H9 (cell line): ENCODE measurements around the gene EPHB3. TPM values are rescaled to one million over a fixed set of nuclear protein-coding genes. Genes with fewer than 3 reads are reported as not detected.
A peak's percentile ranks its signal among the peaks of the same experiment; 100 is the strongest.

Experiments
- DNase-seq: peaks from one replicate; pipeline ENCODE4 v3.0.0-alpha.2; 2017
- H2AFZ ChIP-seq: one replicate; pipeline ENCODE4 v1.6.1; 2013; ENCODE audit warnings: mild to moderate bottlenecking, low read length, control low read depth, moderate library complexity
- H2AK5ac ChIP-seq: 2 replicates; pipeline ENCODE4 v1.6.1; 2013; ENCODE audit warnings: low read length, control low read depth, mixed read lengths; ENCODE audit not compliant: insufficient read length
- H2BK120ac ChIP-seq: one replicate; pipeline ENCODE4 v1.6.1; 2013; ENCODE audit warnings: low read depth, mild to moderate bottlenecking, low read length, control low read depth, inconsistent platforms; ENCODE audit not compliant: poor library complexity, severe bottlenecking
- H2BK12ac ChIP-seq: 2 replicates; pipeline ENCODE4 v1.6.1; 2013; ENCODE audit warnings: low read length, control low read depth, mixed read lengths, low read depth; ENCODE audit not compliant: insufficient read length
- H2BK15ac ChIP-seq: 2 replicates; pipeline ENCODE4 v1.6.1; 2013; ENCODE audit warnings: low read depth, low read length, control low read depth
- H2BK20ac ChIP-seq: one replicate; pipeline ENCODE4 v1.6.1; 2013; ENCODE audit warnings: low read depth, mild to moderate bottlenecking, low read length, control low read depth, inconsistent platforms; ENCODE audit not compliant: poor library complexity, severe bottlenecking
- H2BK5ac ChIP-seq: 2 replicates; pipeline ENCODE4 v1.6.1; 2013; ENCODE audit warnings: low read length, control low read depth, mixed read lengths; ENCODE audit not compliant: insufficient read length
- H3K14ac ChIP-seq: 2 replicates; pipeline ENCODE4 v1.6.1; 2013; ENCODE audit warnings: low read length, control low read depth; ENCODE audit not compliant: insufficient read depth
- H3K18ac ChIP-seq: 2 replicates; pipeline ENCODE4 v1.6.1; 2013; ENCODE audit warnings: low read depth, mild to moderate bottlenecking, mixed read lengths, low read length, control low read depth; ENCODE audit not compliant: insufficient read length
- H3K23ac ChIP-seq: 2 replicates; pipeline ENCODE4 v1.6.1; 2013; ENCODE audit warnings: low read length, control low read depth, mixed read lengths, low read depth; ENCODE audit not compliant: insufficient read length
- H3K23me2 ChIP-seq: 2 replicates; pipeline ENCODE4 v1.6.1; 2013; ENCODE audit warnings: low read depth, mild to moderate bottlenecking, mixed read lengths, low read length, control low read depth; ENCODE audit not compliant: insufficient read length, poor library complexity, severe bottlenecking
- H3K27ac ChIP-seq: 2 replicates; pipeline ENCODE4 v1.5.1; 2013; ENCODE audit warnings: low read length, control low read depth, mixed read lengths, low read depth; ENCODE audit not compliant: insufficient read length
- H3K27me3 ChIP-seq: 2 replicates; pipeline ENCODE4 v1.6.1; 2013; ENCODE audit warnings: low read length, control low read depth, inconsistent platforms; ENCODE audit not compliant: insufficient read depth
- H3K4ac ChIP-seq: 2 replicates; pipeline ENCODE4 v1.6.1; 2013; ENCODE audit warnings: low read depth, mild to moderate bottlenecking, control low read depth, inconsistent platforms, low read length, moderate library complexity
- H3K4me1 ChIP-seq: 2 replicates; pipeline ENCODE4 v1.6.1; 2013; ENCODE audit warnings: low read length, control low read depth, inconsistent platforms; ENCODE audit not compliant: insufficient read depth
- H3K4me2 ChIP-seq: 2 replicates; pipeline ENCODE4 v1.6.1; 2013; ENCODE audit warnings: low read length, control low read depth, mixed read lengths; ENCODE audit not compliant: insufficient read length, insufficient read depth
- H3K56ac ChIP-seq: 2 replicates; pipeline ENCODE4 v1.6.1; 2013; ENCODE audit warnings: low read depth, mild to moderate bottlenecking, mixed read lengths, low read length, control low read depth; ENCODE audit not compliant: insufficient read length
- H3K79me1 ChIP-seq: 2 replicates; pipeline ENCODE4 v1.6.1; 2013; ENCODE audit warnings: low read depth, mild to moderate bottlenecking, moderate library complexity, low read length, control low read depth, inconsistent platforms; ENCODE audit not compliant: insufficient read depth, poor library complexity, severe bottlenecking
- H3K79me2 ChIP-seq: 2 replicates; pipeline ENCODE4 v1.6.1; 2013; ENCODE audit warnings: low read length, control low read depth, inconsistent platforms; ENCODE audit not compliant: insufficient read depth
- H3K9ac ChIP-seq: 2 replicates; pipeline ENCODE4 v1.6.1; 2013; ENCODE audit warnings: low read length, control low read depth, mixed read lengths; ENCODE audit not compliant: insufficient read length; ENCODE audit errors: extremely low read depth
- H3K9me3 ChIP-seq: one replicate; pipeline ENCODE4 v1.6.1; 2013; ENCODE audit warnings: low read depth, low read length, inconsistent platforms; ENCODE audit not compliant: control insufficient read depth
- H3T11ph ChIP-seq: one replicate; pipeline ENCODE4 v1.6.1; 2013; ENCODE audit warnings: mild to moderate bottlenecking, low read length, control low read depth, inconsistent platforms
- H4K20me1 ChIP-seq: one replicate; pipeline ENCODE4 v1.6.1; 2013; ENCODE audit not compliant: control insufficient read depth, insufficient read length, insufficient read depth
- H4K5ac ChIP-seq: 2 replicates; pipeline ENCODE4 v1.6.1; 2013; ENCODE audit warnings: low read depth, mild to moderate bottlenecking, mixed read lengths, low read length, control low read depth; ENCODE audit not compliant: insufficient read length
- H4K8ac ChIP-seq: replicated peaks from 2 replicates; pipeline ENCODE4 v1.6.1; 2013; ENCODE audit warnings: low read length, control low read depth, mixed read lengths, low read depth; ENCODE audit not compliant: insufficient read length
- H4K91ac ChIP-seq: 2 replicates; pipeline ENCODE4 v1.6.1; 2013; ENCODE audit warnings: low read depth, mild to moderate bottlenecking, moderate library complexity, mixed read lengths, low read length, control low read depth; ENCODE audit not compliant: insufficient read length
- H3K27ac Mint-ChIP-seq, 3 experiments: 2 replicates in 2 of 3; 3 replicates in 1 of 3; pipeline ENCODE4 v1.8.0; 2020 to 2021; ENCODE audit warnings: mixed read lengths in 3 of 3, mild to moderate bottlenecking in 1 of 3, moderate library complexity in 1 of 3
- H3K27me3 Mint-ChIP-seq: 2 replicates; pipeline ENCODE4 v1.8.0; 2021; ENCODE audit warnings: low read depth, mild to moderate bottlenecking, moderate library complexity, mixed read lengths
- H3K36me3 Mint-ChIP-seq, 3 experiments: 2 replicates in 2 of 3; 3 replicates in 1 of 3; pipeline ENCODE4 v1.8.0; 2020 to 2021; ENCODE audit warnings: low read depth in 3 of 3, mixed read lengths in 3 of 3; ENCODE audit not compliant: insufficient read depth in 1 of 3
- H3K4me1 Mint-ChIP-seq, 2 experiments: 2 replicates each; pipeline ENCODE4 v1.8.0; 2020; ENCODE audit warnings: mixed read lengths in 2 of 2
- H3K4me3 Mint-ChIP-seq, 2 experiments: 2 replicates in 1 of 2; 3 replicates in 1 of 2; pipeline ENCODE4 v1.8.0; 2020 to 2021; ENCODE audit warnings: mild to moderate bottlenecking in 2 of 2, mixed read lengths in 2 of 2, moderate library complexity in 1 of 2
- H3K9me3 Mint-ChIP-seq, 2 experiments: 2 replicates in 1 of 2; 3 replicates in 1 of 2; pipeline ENCODE4 v1.8.0; 2020; ENCODE audit warnings: mild to moderate bottlenecking in 2 of 2, mixed read lengths in 2 of 2, moderate library complexity in 1 of 2
- WGBS: extraction: QIAGEN DNeasy Blood & Tissue Kit; methylation state at CpG from one replicate; pipeline ENCODE4 v1.1.7; 2013; ENCODE audit warnings: missing lambda C conversion rate, low lambda C conversion rate, mixed read lengths; ENCODE audit not compliant: insufficient read length; ENCODE audit errors: extremely low coverage; 5-methylcytosine and 5-hydroxymethylcytosine counted together
- total RNA-seq: library from RNA; stranded (reverse); gene quantifications from 2 replicates; pipeline ENCODE4 v1.2.1, GENCODE V29; 2021
- TF ChIP-seq, protein P1 (sequence below): fragments of 200-600 bp; sonication (generic); conservative IDR thresholded peaks from 3 replicates; pipeline ENCODE4 v1.8.0; 2021; ENCODE audit warnings: antibody characterized with exemption, mild to moderate bottlenecking

Gene EPHB3
- total RNA-seq, 1 experiment from 2014 or later, result 1.0 TPM

DNA sequence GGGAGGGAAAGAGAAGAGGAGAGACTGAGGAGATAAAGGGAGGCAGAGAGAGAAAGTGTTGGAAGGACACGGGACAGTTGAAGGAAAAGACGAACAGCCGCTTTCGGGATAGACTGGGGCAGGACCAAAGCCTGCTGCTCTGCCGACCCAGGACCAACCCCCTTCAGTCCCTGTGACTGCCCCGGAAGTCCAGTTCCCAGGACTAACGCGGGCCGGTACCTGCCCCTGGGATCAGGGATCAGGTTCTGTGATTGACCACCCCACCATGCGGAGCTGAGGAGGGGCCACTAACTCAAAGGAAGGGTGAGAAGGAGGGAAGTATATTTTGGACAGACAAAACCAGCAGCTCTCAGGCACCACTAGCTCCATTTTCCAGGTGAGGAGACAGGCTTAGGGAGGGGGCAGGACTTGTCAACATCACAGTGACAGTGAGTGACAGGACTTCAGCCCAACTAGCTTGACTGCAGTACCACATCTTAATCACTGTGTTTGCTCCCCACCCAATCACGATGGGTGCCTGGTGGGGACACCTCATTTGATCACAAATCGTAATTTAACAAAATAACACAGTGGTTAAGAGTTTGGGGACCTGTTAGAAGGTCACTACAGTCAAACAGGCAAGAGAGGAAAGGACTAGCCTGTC is 9.8 kb upstream of the EPHB3 start:
- Mint-ChIP-seq H3K9me3 (no peaks in the 10 kb centered on the region), H3K4me1 (peaks cover 9 to 11% of the 10 kb centered on the region in 2 experiments)
- WGBS, result no CpG with 5 or more reads among the region's 12 CpGs

More for the DNA sequence above, 9.8 kb upstream of the EPHB3 start:
- H3T11ph ChIP-seq, result no peak overlapping the region
- H2BK12ac ChIP-seq, result no peak overlapping the region
- no peaks in the 10 kb centered on the region for H3K9me3 ChIP-seq
- H4K5ac ChIP-seq, result no peak overlapping the region
- no peak overlapping the region for H3K9ac ChIP-seq
- no peaks in the 10 kb centered on the region for H4K20me1 ChIP-seq
- H3K79me2 ChIP-seq, result no peaks in the 10 kb centered on the region
- H3K27me3 ChIP-seq, result no peaks in the 10 kb centered on the region
- H3K14ac ChIP-seq, result no peak overlapping the region
- no peak overlapping the region for H2BK20ac ChIP-seq
- Mint-ChIP-seq H3K36me3 (no peaks in the 10 kb centered on the region), H3K4me3 (peak overlapping the region in 1 of 2 experiments; percentile 25; a peak in 1 of 5 replicates), H3K27me3 (peaks cover 48% of the 10 kb centered on the region), H3K27ac (no peak overlapping the region)
- no peak overlapping the region for H3K4me2 ChIP-seq
- H2AFZ ChIP-seq, result no peak overlapping the region
- no peak overlapping the region for H3K23ac ChIP-seq
- H3K4ac ChIP-seq, result no peak overlapping the region
- H2AK5ac ChIP-seq, result no peak overlapping the region
- H3K56ac ChIP-seq, result no peak overlapping the region
- H4K91ac ChIP-seq, result no peak overlapping the region
- H3K18ac ChIP-seq, result no peak overlapping the region
- no peaks in the 10 kb centered on the region for H3K4me1 ChIP-seq
- H3K79me1 ChIP-seq, result no peaks in the 10 kb centered on the region
- H3K23me2 ChIP-seq, result no peaks in the 10 kb centered on the region
- no peak overlapping the region for H4K8ac ChIP-seq
- no peak overlapping the region for H2BK15ac ChIP-seq
- no peak overlapping the region for H2BK120ac ChIP-seq
- TF ChIP-seq, protein P1, sequence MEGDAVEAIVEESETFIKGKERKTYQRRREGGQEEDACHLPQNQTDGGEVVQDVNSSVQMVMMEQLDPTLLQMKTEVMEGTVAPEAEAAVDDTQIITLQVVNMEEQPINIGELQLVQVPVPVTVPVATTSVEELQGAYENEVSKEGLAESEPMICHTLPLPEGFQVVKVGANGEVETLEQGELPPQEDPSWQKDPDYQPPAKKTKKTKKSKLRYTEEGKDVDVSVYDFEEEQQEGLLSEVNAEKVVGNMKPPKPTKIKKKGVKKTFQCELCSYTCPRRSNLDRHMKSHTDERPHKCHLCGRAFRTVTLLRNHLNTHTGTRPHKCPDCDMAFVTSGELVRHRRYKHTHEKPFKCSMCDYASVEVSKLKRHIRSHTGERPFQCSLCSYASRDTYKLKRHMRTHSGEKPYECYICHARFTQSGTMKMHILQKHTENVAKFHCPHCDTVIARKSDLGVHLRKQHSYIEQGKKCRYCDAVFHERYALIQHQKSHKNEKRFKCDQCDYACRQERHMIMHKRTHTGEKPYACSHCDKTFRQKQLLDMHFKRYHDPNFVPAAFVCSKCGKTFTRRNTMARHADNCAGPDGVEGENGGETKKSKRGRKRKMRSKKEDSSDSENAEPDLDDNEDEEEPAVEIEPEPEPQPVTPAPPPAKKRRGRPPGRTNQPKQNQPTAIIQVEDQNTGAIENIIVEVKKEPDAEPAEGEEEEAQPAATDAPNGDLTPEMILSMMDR, result no peak
- H2BK5ac ChIP-seq, result no peak overlapping the region
- DNase-seq, result no peak
- H3K27ac ChIP-seq, result no peak overlapping the region
